Endothelial cell of umbilical vein (primary cell): ENCODE results near the gene PSMD9.

Experiments used
- FOS ChIP-seq: IDR thresholded peaks from 2 replicates; pipeline ENCODE4 v1.6.1; 2011; ENCODE audit warnings: mild to moderate bottlenecking, low read length, moderate library complexity, borderline replicate concordance; ENCODE audit not compliant: insufficient read depth
- POLR2A ChIP-seq: IDR thresholded peaks from 2 replicates; pipeline ENCODE4 v1.6.1; 2012; ENCODE audit warnings: low read depth, mild to moderate bottlenecking, control low read depth, low read length
- TF ChIP-seq, protein P1 (sequence below), 2 donors: IDR thresholded peaks; 1 replicate in 1 of 2; 2 replicates in 1 of 2; pipeline ENCODE4 v1.5.1; 2011; ENCODE audit warnings: low read length in 2 of 2, mild to moderate bottlenecking in 2 of 2, moderate library complexity in 2 of 2, control low read depth in 1 of 2, inconsistent platforms in 1 of 2, low read depth in 1 of 2; ENCODE audit not compliant: insufficient read depth in 1 of 2; ENCODE audit errors: extremely low read depth in 1 of 2

DNA sequence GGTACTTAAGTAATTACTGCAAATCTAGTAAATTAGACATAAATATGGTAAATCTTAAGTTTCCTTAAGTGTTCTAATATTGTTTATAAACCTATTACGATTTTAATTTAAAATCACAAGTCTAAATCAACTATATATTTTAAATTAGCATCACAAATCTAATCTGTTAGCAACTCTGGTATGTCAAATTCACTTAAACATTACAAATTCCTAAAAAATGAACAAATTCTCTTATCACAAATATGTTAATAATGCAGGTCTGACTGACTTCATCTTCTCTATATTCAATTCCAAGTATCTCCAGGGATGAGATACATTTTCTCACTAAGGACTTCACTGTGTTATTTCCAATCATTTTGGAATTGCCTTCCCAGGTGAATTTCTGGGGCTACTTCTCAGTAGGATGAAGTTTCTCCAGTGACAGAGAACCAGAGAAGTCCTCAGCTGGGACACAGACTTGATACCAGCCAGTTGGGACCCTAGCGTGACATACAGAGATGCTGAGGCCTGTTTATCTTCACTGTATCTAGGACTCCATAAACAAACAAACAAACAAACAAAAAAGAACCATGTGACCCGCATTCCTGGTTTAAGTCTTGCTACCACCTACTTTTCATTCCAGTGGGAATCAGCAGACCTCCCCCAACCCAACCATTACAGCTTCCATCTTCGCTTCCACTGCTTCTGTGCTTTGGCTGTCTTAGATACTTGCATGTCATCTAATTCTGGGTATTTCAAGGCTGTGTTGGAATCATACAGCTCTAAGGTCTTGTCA is 51.6 kb downstream of the PSMD9 start:
- TF ChIP-seq, protein P1, sequence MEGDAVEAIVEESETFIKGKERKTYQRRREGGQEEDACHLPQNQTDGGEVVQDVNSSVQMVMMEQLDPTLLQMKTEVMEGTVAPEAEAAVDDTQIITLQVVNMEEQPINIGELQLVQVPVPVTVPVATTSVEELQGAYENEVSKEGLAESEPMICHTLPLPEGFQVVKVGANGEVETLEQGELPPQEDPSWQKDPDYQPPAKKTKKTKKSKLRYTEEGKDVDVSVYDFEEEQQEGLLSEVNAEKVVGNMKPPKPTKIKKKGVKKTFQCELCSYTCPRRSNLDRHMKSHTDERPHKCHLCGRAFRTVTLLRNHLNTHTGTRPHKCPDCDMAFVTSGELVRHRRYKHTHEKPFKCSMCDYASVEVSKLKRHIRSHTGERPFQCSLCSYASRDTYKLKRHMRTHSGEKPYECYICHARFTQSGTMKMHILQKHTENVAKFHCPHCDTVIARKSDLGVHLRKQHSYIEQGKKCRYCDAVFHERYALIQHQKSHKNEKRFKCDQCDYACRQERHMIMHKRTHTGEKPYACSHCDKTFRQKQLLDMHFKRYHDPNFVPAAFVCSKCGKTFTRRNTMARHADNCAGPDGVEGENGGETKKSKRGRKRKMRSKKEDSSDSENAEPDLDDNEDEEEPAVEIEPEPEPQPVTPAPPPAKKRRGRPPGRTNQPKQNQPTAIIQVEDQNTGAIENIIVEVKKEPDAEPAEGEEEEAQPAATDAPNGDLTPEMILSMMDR (IDR thresholded peaks at IDR 0.05; ENCODE audit: extremely low read depth in 1 of 2, insufficient read depth in 1 of 2, low read depth in 1 of 2, low read length in 2 of 2): no peak
- TF ChIP-seq POLR2A (no peak), FOS (no peak)
